HG03159 (cell line): Measurements from ENCODE around the gene RREB1.

Experiments used
- ATAC-seq: cut with Tn5 transposase; IDR thresholded peaks from one replicate; pipeline ENCODE4 v1.9.1; 2021; ENCODE audit warnings: mild to moderate bottlenecking, moderate library complexity; ENCODE audit not compliant: unreplicated experiment

Gene RREB1

DNA sequence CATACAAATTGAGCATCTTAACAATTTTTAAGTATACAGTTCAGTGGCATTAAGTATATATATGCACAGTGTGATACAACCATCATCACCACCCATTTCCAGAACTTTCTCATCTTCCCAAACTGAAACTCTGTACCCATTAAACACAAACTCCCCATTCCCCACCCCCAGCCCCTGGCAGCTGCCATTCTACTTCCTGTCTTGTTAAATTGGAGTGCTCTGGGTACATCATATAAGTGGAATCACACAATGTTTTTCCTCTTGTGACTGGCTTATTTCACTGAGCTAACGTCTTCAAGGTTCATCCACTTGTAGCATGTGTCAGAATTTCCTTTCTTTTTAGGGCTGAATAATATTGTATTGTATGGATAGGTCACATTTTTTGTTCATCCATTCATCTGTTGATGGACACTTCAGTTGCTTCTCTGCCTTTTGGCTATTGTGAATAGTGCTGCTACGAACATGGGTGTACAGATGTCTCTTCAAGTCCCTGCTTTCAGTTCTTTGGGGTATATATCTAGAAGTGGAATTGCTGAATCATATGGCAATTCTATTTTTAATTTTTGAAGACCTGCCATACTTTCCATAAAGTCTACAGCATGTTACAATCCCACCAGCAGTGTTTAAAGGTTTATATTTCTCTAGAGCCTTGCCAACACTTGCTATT lies 19.6 kb upstream of the RREB1 start:
- no peak for ATAC-seq

DNA sequence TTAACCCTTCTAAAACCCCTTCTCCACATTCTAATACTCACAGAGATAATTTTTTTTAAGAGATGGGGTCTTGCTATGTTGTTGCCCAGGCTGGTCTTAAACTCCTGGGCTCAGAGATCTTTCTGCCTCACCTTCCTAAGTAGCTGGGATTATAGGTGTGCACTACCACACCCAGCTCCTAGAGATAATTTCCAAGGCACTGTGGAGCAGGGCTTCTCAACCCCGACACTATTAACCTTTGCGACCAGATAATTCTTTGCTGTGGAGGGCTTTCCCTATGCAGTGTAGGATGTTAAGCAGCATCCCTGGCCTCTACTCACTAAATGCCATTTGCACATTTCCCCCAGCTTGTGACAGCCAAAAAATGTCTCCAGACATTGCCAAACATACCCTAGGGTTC lies 8.8 kb upstream of the RREB1 start:
- ATAC-seq: no peak

DNA sequence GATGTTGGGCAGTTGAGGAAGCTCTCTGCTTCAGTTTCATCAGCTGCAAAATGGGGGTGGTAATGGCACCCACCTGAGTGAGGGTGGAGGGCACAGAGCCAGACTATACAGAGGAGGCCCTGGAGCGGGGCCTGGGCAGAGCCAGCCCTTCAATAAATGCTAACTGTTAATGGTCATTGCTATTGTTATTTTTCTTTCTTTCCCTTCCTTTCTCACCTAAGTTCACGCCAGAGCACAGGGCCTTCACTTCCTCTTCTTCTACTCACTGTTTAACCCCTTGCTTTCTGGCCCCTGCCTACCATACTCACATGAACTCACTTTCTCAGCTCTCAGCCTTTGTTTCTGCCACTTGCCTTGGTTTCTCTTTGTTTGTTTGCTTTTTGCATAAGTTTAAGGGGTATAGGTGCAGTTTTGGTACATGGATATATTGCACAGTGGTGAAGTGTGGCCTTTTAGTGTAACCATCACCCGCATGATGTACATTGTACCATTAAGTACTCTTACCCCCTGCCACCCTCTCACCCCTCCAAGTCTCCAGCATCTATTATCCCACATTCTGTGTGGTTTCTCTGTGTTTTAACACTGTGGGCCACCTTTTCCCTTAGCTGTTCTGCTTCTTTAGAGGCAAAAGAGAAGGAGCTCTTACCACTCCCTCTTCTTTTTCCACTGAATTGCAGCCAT lies 7.5 kb upstream of the RREB1 start:
- peak; percentile 78 for ATAC-seq

DNA sequence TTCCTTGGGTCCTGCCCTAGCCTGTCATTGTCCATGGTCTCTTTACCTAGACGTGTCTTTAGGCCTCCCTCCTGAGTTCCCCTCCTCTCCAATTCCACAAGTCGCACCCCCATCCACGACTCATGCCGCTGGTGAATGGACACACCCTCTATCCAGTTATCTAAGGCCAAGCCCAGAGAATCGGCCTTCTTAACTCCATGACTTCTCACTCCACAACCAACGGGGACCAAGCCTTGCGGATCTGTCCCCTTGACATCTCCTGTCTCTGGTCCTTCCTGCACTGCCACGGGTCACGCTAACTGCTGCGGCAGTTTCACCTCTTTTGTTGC lies 7.0 kb upstream of the RREB1 start:
- no peak for ATAC-seq

DNA sequence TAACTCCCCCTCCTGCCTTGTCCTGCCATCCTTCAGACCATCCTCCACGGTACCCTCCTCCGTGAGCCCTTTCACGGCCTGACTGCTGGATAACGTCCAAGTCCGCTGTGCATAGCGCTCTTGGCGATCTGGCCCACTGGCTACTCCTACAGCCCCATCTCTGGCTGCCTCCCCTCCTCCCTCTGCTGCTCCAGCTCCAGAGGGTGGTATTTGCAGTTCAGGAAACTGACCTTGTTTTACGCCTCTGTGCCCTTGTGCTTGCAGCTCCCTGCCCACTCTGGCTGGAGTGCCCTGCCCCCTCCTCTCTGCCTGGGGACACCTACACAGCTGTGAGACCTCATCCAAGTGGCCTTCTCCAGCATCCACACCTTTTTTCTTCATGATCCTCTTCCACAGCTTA lies 6.5 kb upstream of the RREB1 start:
- no peak for ATAC-seq

DNA sequence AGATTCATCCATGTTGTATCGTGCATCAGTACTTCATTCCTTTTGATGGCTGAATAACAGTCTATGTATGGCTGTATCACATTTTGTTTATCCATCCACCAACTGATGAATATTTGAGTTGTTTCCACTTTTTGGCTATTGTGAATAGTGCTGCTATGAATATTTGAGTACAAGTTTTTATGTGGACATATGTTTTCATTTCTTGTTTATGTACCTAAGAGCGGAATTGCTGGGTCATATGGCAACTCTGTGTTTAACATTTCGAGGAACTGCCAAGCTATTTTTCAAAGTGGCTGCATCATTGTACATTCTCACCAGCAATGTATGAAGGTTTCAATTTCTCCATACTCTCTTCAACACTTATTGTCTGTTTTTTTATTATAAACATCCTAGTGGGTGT lies 3.0 kb upstream of the RREB1 start:
- ATAC-seq: no peak

DNA sequence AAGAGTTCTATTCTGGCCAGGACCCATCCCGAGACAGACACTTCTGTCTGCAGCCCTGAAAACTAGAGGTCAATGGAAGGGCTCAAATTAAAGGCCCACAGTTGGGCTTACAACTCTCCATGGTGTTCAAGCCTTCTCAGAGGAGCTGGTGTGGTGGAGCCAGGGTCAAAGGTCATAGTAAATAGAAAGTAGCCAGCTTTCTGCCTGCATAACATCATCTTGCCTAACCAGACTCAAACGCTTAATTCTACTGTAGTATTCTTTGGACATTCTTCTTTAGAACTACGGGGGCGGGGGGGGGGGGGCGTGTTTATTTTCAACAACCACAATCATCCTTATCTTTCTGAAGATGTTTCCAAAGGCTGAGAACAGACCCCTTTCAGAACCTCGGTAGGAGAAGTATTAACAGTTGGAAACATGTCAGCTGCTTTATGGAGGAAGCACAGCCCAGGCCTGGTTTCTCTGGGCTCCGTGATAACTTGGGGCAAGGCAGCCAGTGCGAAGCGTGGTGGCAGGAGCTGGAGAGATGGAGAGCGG lies 1.5 kb upstream of the RREB1 start:
- ATAC-seq: peak; percentile 1

DNA sequence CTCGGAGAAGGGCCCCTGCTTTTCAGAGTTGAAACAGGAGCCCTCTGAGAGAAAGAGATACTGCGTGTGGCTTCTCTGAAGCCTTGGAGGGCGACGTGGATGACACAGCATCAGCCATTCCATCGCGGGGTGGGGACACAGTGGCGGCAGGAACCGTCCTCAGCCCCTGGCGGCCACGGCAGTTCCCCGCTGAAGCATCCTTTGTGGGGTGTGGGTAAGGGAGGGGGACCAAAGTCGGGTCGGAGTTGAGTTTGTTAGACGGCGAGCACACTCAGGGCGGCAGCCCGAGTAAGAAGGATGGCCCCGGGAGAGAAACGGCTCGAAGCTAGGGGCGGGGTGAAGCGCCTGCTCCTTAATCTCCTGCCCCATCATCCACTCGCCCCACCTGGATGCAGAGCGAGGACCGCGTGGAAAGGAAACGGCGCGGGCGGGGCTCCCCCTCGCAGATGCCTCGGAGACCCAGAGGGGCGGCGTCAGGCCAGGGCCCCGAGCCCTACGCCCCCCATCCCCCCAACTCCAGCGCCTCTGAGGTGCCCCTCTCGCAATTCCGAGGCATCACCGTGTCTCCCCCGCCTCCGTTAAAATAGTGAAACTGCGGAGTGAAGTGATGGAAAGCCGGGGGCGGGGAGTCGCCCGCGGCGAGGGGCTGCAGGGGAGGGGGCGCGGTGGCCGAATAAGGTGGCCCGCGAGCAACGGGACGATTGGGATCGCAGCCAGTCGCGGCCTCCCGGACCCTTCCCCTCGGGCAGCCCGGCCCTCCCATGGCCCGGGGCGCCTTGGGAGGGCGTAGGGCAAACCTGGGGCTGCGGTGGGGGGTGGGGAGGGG lies 796 bp upstream of the RREB1 start:
- ATAC-seq: peak; percentile 42

DNA sequence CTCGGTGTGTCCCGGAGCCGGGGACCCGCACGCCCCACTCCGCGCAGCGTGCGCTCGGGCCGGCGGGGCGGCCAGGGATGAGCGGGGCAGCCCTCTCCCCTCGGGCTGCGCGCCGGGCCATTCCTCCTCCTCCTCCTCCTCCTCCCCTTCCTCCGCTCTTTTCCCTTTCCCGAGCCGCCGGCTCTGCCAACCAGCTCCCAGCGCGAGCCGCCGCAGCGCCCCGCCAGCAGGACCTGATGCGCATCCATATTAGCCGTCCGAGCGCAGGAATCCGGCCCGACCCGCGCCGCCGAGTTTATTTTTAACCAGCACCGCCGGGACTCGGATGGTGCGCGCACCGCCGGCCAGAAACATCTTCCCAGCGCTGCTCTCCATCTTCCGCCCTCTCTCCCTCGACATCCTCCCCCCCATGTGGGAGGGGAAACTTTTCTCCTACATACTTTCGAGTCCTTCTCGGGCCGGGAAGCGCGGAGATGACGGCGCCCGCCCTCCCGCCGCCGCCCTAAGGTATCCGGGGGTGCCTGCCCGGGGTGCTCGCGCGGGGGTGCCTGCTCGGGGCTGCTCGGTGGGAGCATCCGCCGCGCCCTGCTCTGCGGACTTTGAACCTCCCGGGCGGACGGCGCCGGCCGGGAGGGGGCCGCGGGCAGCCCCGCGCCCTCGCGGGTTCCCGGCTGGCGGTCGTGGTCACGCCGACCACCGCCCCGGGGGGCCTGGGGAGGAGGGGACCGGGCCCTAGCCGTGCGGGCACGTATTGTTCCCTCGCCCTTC lies 619 bp downstream of the RREB1 start:
- ATAC-seq: peak; percentile 16

DNA sequence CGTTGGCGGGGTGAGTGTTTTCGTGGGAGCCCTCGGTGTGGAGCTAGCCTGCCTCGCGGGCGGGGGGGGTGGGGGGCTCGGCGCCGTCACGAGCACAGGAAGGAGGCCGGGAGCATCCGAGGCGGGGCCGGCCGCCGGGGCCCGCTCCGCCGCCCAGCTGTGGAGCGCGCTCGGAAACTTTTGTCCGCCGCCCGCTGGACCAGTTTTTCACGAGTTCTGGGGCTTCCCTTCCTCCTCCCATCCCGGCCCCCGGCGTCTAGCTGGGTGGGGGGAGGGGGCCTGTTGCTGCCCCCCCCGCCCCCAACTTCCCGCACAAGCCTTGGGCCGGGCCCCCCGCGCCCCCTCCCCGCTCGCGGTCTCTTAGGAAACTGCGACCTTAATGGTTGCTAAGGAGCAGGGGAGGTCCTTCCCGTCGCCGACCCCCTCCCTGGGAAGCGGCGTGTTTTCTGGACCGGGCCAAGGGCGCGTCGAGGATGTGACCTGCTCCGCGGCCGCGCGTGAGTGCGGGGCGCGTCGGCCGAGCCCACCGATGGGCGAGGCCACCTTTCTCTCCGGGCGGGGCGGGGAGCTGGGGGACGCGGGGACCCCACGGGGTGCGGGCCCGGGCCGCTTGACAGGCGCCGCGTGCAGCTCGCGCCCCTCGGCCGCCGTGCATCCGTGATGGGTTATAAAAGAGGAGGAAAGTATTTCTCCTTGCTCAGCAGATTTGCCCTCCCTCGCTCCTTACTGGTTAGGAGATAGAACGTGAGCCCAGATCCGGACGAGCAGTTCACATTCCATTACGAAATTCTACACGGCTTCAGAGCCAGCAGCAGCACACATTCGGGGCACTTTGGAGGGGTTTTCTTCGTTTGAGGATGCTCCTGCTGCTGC lies 1.4 kb downstream of the RREB1 start:
- no peak for ATAC-seq

DNA sequence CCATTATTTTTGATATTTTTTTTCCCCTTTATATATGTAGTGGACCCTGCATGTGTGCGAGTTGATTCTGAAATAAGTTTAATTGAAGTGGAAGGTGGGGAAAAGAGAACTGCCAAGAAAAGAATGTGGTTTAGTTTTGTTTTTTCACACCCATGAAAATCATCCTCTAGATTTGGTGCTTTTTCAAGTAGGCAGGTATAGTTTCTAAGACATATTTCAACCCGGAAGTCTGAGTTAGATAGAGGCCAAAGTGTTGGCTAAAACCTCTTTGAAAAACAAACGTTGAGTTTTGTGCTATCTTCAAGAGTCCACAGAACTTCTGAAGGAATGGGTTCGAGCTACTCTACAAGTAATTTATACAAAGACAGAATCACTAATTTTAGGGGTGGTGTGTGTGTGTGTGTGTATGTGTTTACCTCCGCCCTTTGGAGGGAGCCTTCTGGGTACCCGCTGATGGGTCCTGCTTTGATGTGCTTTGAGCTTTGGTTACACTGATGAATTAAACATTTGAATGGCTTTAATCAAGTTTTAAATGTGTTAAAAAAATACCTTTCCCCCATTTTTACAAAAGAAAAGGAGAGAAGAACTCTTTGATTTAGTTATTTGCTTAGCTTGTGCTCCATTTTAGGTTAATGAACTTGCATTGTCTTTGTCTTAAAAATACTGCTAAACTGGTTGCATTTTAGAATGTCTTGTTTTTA lies 2.5 kb downstream of the RREB1 start:
- no peak for ATAC-seq

DNA sequence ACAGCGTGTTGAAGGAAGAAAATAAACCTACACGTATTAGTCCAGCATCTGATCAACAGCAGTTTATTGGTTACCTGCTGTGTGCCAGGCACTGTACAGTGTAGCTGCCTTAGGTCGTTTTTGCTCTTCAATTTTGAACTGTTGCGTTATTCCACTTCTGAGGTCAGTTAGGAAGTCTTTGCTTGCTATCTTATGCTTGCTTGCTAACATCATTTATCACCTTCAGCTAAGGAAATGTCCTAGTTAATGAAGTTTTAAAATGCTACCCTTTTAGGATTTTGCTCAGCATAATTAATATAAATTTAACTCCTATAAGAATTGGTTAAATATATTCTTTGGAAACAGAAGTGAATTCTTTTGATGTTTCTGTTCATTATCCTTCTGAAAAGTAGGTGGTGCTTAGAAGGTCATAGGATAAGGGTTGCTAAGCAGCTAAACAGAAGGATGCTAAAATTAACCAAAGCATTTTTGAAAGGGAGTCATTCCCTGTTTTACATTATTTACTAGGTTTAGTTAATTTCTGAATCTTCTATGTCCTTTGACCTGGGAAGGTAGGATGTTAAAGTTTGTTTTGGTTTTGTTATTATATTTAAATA lies 3.4 kb downstream of the RREB1 start:
- ATAC-seq: no peak

DNA sequence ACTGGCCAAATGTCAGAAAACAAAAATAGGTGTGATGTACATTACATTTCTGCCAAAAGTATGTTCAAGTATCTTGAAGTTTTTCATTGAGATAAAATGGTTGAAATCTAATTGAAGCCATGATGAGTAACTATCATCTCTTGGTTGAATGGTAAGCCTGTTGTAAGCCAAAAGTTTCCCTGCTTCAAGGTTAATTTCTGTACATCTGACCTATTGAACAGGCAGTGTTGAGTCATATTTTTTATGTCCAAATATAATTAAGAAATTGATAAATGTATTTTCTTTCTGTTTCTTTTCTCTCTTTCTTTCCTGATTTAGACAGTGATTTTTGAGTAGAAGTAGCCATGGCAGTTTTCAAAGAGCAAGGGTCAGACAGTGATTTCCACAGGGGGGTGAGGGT lies 4.4 kb downstream of the RREB1 start:
- no peak for ATAC-seq

DNA sequence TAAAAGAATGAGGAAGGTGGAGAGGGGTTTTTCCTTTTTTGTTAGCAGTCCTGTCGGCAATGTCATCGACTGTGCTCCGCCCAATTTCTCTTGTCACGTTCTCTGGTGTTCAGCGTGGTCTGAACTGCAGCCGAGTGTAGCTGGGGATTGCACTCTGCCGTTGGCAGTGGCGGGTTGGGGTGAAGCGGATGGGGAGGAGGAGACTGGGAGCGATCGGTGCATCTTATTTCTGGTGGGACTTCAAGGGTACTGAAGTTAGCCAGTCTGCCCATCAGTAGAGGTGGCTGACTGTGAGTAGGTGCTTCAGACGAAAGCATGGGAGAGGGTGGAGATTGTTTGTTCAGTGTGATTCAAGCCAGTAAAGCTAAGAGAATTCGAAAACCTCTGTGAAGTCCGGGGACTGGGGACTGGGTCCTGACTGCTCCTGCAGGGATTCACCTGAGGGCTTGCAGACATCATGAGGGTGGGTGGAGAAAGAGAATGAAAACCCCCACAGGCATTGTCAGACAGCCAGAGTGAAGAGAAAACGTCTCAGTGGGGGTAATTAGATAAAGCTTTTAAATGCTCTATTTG lies 5.1 kb downstream of the RREB1 start:
- ATAC-seq: no peak

DNA sequence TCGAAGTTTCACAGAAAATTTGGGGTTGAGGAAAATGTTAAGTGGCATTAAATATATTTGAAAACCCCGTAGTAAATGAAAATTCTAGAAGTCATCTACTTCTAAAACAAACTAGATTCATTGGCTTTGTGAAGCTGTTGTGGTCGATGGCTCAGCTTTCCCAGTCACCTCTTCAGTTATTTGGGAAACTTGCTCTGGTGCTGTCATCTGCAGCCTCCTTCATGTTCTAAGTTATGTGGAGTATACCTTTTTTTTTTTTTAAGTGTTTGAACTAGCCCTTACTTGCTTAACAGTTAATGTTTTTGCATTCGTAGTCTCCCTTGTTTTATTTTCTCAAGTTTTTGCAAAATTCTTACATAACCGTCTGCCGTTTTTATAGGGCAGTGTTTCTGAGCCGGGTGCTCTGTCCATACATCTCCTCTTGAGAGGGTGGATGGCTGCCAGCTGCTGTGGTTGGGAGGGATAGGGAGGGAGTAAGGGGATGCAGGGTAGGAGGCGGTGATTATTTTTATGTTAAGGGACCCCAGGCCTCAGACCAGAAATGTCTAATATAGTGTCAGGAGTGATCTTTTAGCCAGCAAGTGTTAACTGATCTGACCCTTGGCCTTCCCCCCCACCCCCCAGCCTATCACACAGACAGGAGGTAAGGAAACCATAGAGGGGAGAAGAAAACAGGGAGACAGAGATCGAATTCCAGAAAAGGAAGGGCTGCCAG lies 7.1 kb downstream of the RREB1 start:
- ATAC-seq: no peak

DNA sequence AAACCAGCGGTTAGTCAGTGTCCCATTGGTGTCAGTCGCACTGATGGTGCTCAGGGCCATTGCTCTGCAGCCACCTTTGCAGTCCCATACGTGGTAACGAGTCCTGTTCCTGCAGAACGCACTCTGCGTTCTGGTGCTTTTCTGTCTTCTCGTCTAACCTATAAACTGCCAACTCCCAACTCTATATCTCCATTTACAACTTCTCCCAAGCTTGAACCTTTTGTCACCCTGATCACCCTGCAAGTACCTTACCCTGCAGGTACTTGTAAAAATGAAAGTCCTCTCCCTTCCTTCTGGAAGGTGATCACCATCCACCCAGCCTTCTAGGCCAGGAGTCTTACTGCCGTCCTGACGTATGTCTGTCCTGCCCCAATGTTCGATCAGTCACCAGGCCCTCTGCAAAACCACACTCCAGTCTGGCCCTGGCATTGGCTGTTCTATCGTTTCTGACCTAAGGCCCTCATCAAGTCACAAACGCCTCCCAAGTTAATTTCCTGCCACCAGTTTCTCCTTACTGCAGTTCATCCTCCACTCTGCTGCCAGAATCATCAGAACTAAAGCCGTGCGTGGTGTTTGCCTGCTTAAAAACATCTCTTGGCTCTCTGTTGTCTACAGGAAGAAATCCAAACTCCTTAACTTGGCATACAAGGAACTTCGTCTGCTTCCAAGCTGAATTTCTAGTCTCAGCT lies 7.9 kb downstream of the RREB1 start:
- ATAC-seq: no peak

DNA sequence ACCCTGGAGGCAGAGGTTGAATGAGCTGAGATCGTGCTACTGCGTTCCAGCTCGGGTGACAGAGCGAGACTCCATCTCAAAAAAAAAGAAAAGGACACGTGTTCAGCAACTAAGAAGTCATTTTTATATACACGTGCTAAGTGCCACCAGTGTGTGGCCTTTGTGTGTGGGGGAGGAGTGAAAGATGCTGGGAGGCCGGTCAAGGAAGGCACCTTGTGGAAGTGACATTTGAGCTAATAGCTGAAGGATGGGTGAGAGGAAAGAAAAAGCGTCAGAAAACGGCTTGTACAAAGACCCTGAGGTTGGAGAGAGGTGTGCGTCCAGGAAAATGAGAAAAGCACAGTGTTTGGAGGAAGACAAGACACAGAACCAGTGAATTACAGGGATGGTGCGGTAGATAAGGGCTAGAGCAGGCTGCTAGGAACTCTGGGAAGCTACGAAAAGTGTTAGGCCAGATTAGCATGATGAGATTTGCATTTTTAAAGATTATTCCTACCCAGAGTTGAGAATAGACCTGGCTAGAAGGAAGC lies 11.6 kb downstream of the RREB1 start:
- no peak for ATAC-seq
